Keratinocyte (primary cell): ENCODE measurements around the gene MYL12B. TPM values are rescaled to one million over a fixed set of nuclear protein-coding genes. Genes with fewer than 3 reads are reported as not detected.

Experiments
- DNase-seq: peaks from one replicate; pipeline ENCODE4 v3.0.0-alpha.2; 2011; ENCODE audit warnings: low read depth, missing footprints, low spot score
- FAIRE-seq: peaks from 2 replicates; lab custom pipeline; 2011; peaks lifted over from hg19 to GRCh38; lab: Jason Lieb, UNC
- H2AFZ ChIP-seq: 2 replicates; pipeline ENCODE4 v1.6.0; 2012; ENCODE audit warnings: low read length, control low read depth, inconsistent platforms; ENCODE audit not compliant: control insufficient read depth
- H3K27ac ChIP-seq: 2 replicates; pipeline ENCODE4 v1.5.1; 2011; ENCODE audit warnings: low read length; ENCODE audit not compliant: control insufficient read depth, insufficient read depth
- H3K27me3 ChIP-seq: 3 replicates; pipeline ENCODE4 v1.6.0; 2011; ENCODE audit warnings: low read length; ENCODE audit not compliant: control insufficient read depth, insufficient read depth; ENCODE audit errors: extremely low read depth
- H3K36me3 ChIP-seq, 2 experiments: 2 replicates in 1 of 2; 3 replicates in 1 of 2; pipeline ENCODE4 v1.5.1; 2011; ENCODE audit warnings: low read length in 2 of 2, mild to moderate bottlenecking in 1 of 2; ENCODE audit not compliant: control insufficient read depth in 2 of 2, insufficient read depth in 2 of 2; ENCODE audit errors: extremely low read depth in 1 of 2
- H3K4me1 ChIP-seq: 3 replicates; pipeline ENCODE4 v1.5.1; 2011; ENCODE audit warnings: low read length; ENCODE audit not compliant: control insufficient read depth, insufficient read depth; ENCODE audit errors: extremely low read depth
- H3K4me2 ChIP-seq: 3 replicates; pipeline ENCODE4 v1.6.0; 2011; ENCODE audit warnings: low read depth, low read length; ENCODE audit not compliant: control insufficient read depth, insufficient read depth; ENCODE audit errors: extremely low read depth
- H3K4me3 ChIP-seq, 3 experiments: fragments of 200-600 bp in 1 of 3; sonication (generic) in 1 of 3; 2 replicates in 2 of 3; 3 replicates in 1 of 3; pipeline ENCODE4 v1.5.1; 2011 to 2016; ENCODE audit warnings: low read length in 3 of 3, mild to moderate bottlenecking in 3 of 3, control low read depth in 2 of 3, inconsistent platforms in 1 of 3, low read depth in 1 of 3, mixed read lengths in 1 of 3, mixed run types in 1 of 3, moderate library complexity in 1 of 3; ENCODE audit not compliant: control insufficient read depth in 2 of 3, insufficient read depth in 2 of 3; ENCODE audit errors: extremely low read depth in 1 of 3
- H3K79me2 ChIP-seq: 2 replicates; pipeline ENCODE4 v1.6.0; 2012; ENCODE audit warnings: low read length; ENCODE audit not compliant: control insufficient read depth, insufficient read depth
- H3K9ac ChIP-seq: 3 replicates; pipeline ENCODE4 v1.6.0; 2011; ENCODE audit warnings: low read length; ENCODE audit not compliant: control insufficient read depth, insufficient read depth; ENCODE audit errors: extremely low read depth
- H3K9me1 ChIP-seq: 3 replicates; pipeline ENCODE4 v1.6.0; 2011; ENCODE audit warnings: low read length; ENCODE audit not compliant: control insufficient read depth, insufficient read depth; ENCODE audit errors: extremely low read depth
- H3K9me3 ChIP-seq: 2 replicates; pipeline ENCODE4 v1.5.1; 2012; ENCODE audit warnings: low read depth, low read length; ENCODE audit not compliant: control insufficient read depth
- H4K20me1 ChIP-seq: 3 replicates; pipeline ENCODE4 v1.6.0; 2011; ENCODE audit warnings: low read length; ENCODE audit not compliant: control insufficient read depth, insufficient read depth; ENCODE audit errors: extremely low read depth
- CTCF ChIP-seq, 3 experiments: IDR thresholded peaks in 1 of 3; conservative IDR thresholded peaks in 1 of 3; optimal IDR thresholded peaks in 1 of 3; 2 replicates in 2 of 3; 3 replicates in 1 of 3; pipeline versions ENCODE3 to v1.5.1; 2011; ENCODE audit warnings: low read length in 3 of 3, mild to moderate bottlenecking in 3 of 3, moderate library complexity in 2 of 3, control low read depth in 1 of 3, inconsistent platforms in 1 of 3; ENCODE audit not compliant: insufficient read depth in 2 of 3; ENCODE audit errors: extremely low read depth in 1 of 3
- EZH2 ChIP-seq: IDR thresholded peaks from one replicate; pipeline ENCODE4 v1.6.1; 2012; ENCODE audit warnings: inconsistent platforms, mild to moderate bottlenecking, low read length, moderate library complexity
- dilution Hi-C: fragments of 300-500 bp; cut with MboI; formaldehyde crosslinking; loops from one replicate; pipeline ENCODE4 v1.7.0; 2020; ENCODE audit warnings: low sequenced_read_pairs; ENCODE audit not compliant: extremely low pct_ligation_motif_present
- polyA plus RNA-seq, 5 experiments: library from polyadenylated mRNA; depleted of rRNA in 3 of 5; stranded (reverse) in 3 of 5; stranded (forward) in 1 of 5; unstranded in 1 of 5; fragments of >200 nt; gene quantifications; 1 replicate in 1 of 5; 2 replicates in 3 of 5; 3 replicates in 1 of 5; pipeline versions ENCODE4 v1.2.1 to v1.2.3, GENCODE V29; 2011 to 2012; ENCODE audit warnings: missing spikeins in 2 of 5, low read depth in 1 of 5, low replicate concordance in 1 of 5

Gene MYL12B
- polyA plus RNA-seq, 1 donor (not counting 4 experiments of a cell fraction or from before 2014, with no cell fraction given), result 1,224 TPM

- H3K27me3 ChIP-seq, result no peaks in the 10 kb centered on the region
- peaks cover 6 to 29% of the 10 kb centered on the region in 2 experiments for H3K36me3 ChIP-seq
- H3K4me1 ChIP-seq, result peaks cover 33% of the 10 kb centered on the region
- H2AFZ ChIP-seq, result no peak overlapping the region
- H3K27ac ChIP-seq, result peak overlapping the region; percentile 68
- peak overlapping the region; percentile 36 for H3K9ac ChIP-seq
- peaks cover 69% of the 10 kb centered on the region for H3K79me2 ChIP-seq
- no peaks in the 10 kb centered on the region for H3K9me3 ChIP-seq
- H4K20me1 ChIP-seq, result peaks cover 8% of the 10 kb centered on the region
- peaks cover 6% of the 10 kb centered on the region for H3K9me1 ChIP-seq
- H3K4me2 ChIP-seq, result peak overlapping the region; percentile 97
- DNase-seq, result no peak
- dilution Hi-C loops, result no loop called here
- no peak for TF ChIP-seq EZH2
- no peak for TF ChIP-seq CTCF (optimal IDR thresholded peaks at IDR 0.05 in 1 of 3, IDR thresholded peaks at IDR 0.05 in 1 of 3, conservative IDR thresholded peaks at IDR 0.05 in 1 of 3; ENCODE audit: extremely low read depth in 1 of 3, insufficient read depth in 2 of 3, low read length in 3 of 3)
- peak overlapping the region in 2 of 3 experiments; percentile 45 to 56 for H3K4me3 ChIP-seq
- FAIRE-seq, result no peak
Measured at GRCh38 chr18:3250237-3251107, 11.5 kb upstream of the MYL12B start.

- Histone ChIP-seq H3K9me3 (no peaks in the 10 kb centered on the region), H3K4me3 (no peak overlapping the region), H4K20me1 (peaks cover 8% of the 10 kb centered on the region), H3K9me1 (peaks cover 6% of the 10 kb centered on the region), H3K36me3 (peaks cover 6 to 33% of the 10 kb centered on the region in 2 experiments), H3K27me3 (no peaks in the 10 kb centered on the region), H2AFZ (no peak overlapping the region), H3K4me2 (no peak overlapping the region), H3K27ac (peak overlapping the region; percentile 68), H3K4me1 (peaks cover 29% of the 10 kb centered on the region), H3K9ac (no peak overlapping the region), H3K79me2 (peaks cover 69% of the 10 kb centered on the region)
- TF ChIP-seq CTCF (optimal IDR thresholded peaks at IDR 0.05 in 1 of 3, IDR thresholded peaks at IDR 0.05 in 1 of 3, conservative IDR thresholded peaks at IDR 0.05 in 1 of 3; ENCODE audit: extremely low read depth in 1 of 3, insufficient read depth in 2 of 3, low read length in 3 of 3) (no peak), EZH2 (no peak)
- dilution Hi-C loops, result no loop called here
- no peak for FAIRE-seq
- DNase-seq, result no peak
Measured at GRCh38 chr18:3251249-3251962, 10.5 kb upstream of the MYL12B start.
